H1 (cell line): Measurements from ENCODE around the gene SESN1. TPM values are rescaled to one million over a fixed set of nuclear protein-coding genes. Genes with fewer than 3 reads are reported as not detected.

ENCODE experiments used
- PHF8 ChIP-seq: fragments of 200-600 bp; sonication (generic); conservative IDR thresholded peaks from 2 replicates; pipeline ENCODE4 v1.7.1; 2012; ENCODE audit warnings: low read depth, mild to moderate bottlenecking, inconsistent platforms, low read length, moderate library complexity
- RNF2 ChIP-seq: fragments of 200-900, 300-1000 bp; sonication (generic); IDR thresholded peaks from 2 replicates; pipeline ENCODE4 v1.7.1; 2016; ENCODE audit warnings: borderline replicate concordance, low read depth, mild to moderate bottlenecking, antibody characterized with exemption, low read length; ENCODE audit not compliant: poor library complexity, severe bottlenecking; ENCODE audit errors: missing control alignments
- polyA plus RNA-seq, 7 experiments: library from polyadenylated mRNA; depleted of rRNA in 3 of 7; stranded (reverse) in 5 of 7; unstranded in 2 of 7; fragments of >200 nt in 5 of 7; fragments of 200-250 nt in 2 of 7; gene quantifications; 1 replicate in 5 of 7; 2 replicates in 1 of 7; 4 replicates in 1 of 7; pipeline versions ENCODE4 v1.2.1 to v1.2.3, GENCODE V29; 2011 to 2013; ENCODE audit warnings: missing spikeins in 2 of 7, mixed read lengths in 2 of 7
- total RNA-seq: library from RNA; stranded (reverse); fragmentation: NEBNext Ultra II Directional; extraction: Animal tissue kit (Norgen Biotek cat#: 25700); gene quantifications from 2 replicates; pipeline ENCODE4 v1.2.1, GENCODE V29; 2021

SESN1 gene
- total and polyA plus RNA-seq, 2 of the 8 experiments (the other 6 are each of a cell fraction or from before 2014, with no cell fraction given): 12.8 to 15.6 TPM

GRCh38 chr6:108940741-108941140 lies 153.9 kb downstream of the SESN1 start (continued):
- TF ChIP-seq RNF2: no peak
- TF ChIP-seq PHF8: no peak
